LNCaP clone FGC (cell line): ENCODE data around the gene AQP7.
"Not testable (repeated sequence)": the region's sequence is repeated elsewhere in the genome, so short reads cannot be mapped to it uniquely, and the experiment has no call there.

Experiments
- DNase-seq: peaks from one replicate; pipeline ENCODE4 v3.0.0-alpha.2; 2011; ENCODE audit warnings: low read depth
- H3K4me3 ChIP-seq: 2 replicates; pipeline ENCODE4 v1.5.1; 2011; ENCODE audit warnings: mild to moderate bottlenecking, low read depth, low read length, control low read depth
- TF ChIP-seq, protein P1 (sequence below): IDR thresholded peaks from 2 replicates; pipeline ENCODE4 v1.5.1; 2012; ENCODE audit warnings: mild to moderate bottlenecking; ENCODE audit not compliant: control insufficient read depth, insufficient read depth; ENCODE audit errors: extremely low read depth

The AQP7 gene

GRCh38 chr9:33408087-33408486 lies 5.7 kb upstream of the AQP7 start:
- DNase-seq = no peak
- TF ChIP-seq, protein P1, sequence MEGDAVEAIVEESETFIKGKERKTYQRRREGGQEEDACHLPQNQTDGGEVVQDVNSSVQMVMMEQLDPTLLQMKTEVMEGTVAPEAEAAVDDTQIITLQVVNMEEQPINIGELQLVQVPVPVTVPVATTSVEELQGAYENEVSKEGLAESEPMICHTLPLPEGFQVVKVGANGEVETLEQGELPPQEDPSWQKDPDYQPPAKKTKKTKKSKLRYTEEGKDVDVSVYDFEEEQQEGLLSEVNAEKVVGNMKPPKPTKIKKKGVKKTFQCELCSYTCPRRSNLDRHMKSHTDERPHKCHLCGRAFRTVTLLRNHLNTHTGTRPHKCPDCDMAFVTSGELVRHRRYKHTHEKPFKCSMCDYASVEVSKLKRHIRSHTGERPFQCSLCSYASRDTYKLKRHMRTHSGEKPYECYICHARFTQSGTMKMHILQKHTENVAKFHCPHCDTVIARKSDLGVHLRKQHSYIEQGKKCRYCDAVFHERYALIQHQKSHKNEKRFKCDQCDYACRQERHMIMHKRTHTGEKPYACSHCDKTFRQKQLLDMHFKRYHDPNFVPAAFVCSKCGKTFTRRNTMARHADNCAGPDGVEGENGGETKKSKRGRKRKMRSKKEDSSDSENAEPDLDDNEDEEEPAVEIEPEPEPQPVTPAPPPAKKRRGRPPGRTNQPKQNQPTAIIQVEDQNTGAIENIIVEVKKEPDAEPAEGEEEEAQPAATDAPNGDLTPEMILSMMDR = no peak
- H3K4me3 ChIP-seq = no peak overlapping the region

DNA sequence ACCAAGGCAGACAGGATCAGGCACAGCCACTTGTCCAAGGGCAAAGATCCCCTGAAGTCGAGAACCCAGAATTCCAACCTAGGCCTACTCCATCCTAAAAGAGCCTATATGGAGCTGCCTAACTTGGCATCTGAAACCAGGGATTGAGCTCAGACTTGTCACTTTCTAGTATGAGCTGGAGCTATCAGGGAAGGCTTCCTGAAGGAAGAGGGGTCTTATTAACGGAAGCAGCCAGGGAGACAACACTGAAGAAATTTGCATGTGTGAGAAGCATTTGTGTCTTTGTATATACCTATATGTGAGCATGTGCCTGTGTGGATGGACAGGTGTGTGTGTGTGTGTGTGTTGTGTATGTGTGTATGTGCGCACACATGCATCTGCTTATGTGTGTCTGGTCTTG lies 4.7 kb upstream of the AQP7 start:
- no peak overlapping the region for H3K4me3 ChIP-seq
- no peak for DNase-seq
- TF ChIP-seq, protein P1 = no peak

DNA sequence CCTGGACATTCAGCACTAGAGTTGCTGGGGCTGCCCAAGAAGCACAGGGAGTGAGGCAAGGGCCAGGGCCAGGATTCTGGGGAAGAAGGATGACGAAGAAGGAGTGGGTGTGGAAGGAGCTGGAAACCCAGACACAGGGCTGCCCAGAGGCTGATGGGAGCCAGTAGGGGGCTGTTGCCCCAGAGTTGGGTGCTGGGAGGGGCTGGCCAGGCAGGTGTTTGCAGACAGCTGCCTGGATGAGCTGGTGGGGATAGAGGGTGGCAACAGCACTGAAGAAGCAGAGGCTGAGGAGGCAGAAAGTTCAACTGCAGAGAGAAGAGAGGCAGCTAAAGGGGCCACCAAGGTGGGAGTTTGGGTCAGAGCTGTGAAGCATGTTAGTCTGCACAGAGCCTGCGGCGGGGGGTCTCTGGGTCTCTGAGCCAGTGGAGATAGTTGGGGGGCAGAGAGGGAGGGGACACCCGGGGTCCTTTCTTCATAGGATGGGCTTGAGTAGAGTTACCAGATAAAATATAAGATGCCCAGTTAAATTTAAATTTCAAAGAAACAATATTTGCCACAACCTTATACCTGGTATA lies 2.5 kb upstream of the AQP7 start:
- DNase-seq = no peak
- H3K4me3 ChIP-seq = no peak overlapping the region
- TF ChIP-seq, protein P1 = no peak

DNA sequence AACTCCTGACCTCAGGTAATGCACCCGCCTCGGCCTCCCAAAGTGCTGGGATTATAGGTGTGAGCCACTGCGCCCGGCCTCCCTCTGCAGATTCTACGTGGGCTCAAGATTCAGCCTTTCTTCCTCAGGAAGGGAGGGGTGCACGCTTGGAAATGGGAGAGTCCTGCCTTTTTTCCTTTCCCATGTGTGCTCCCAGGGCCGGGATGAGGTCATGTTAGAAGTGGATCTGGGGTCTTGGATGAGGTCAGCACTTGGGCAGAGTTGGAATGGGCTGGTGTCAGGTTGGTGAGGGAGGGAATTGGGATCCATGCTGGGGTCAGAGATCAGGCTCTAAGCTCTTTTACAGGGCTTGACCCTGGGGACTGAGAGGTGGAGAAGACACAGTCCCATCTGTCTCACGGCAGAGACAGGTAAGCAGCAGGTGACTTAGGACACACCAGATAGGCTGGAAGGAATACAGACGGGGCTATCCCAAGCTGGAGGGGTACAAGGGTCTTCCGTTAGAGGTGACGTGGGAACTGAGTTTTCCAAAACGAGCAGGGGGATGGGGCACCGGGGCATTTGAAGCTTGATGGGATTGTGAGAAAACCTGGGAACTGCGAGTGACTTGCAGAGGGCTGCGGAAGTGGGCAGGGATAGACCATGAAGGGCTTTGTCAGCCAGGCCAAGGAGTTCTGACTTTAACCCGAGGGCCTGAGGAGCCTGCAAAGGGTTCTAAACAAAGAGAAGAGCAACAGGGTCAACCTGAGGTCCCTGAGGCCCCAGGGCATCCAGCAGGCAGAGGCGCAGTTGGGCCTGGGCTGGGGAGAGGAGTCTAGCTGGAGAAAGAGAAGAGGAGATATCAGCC lies 1.8 kb upstream of the AQP7 start:
- H3K4me3 ChIP-seq = no peak overlapping the region
- TF ChIP-seq, protein P1 = no peak
- no peak for DNase-seq

DNA sequence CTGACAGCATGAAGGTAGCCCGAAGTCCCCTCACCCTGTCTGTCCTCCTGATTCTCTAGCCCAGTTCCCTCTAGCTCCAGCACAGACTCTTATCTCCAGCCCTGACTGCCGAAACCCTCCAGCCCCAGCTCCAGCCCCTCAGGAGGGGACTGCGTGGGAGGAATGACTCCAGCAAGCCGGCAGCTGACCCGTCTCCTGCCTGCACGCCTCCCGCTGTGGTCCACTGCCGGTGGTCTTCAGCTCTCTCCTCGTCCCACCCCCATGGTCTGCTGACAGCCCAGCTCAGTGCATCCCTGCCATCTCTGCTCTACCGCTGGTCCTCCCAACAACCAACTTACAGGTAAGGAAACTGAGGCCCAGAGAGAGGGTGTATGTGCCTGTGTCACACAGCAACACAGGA lies 559 bp downstream of the AQP7 start:
- not testable (repeated sequence) for DNase-seq, H3K4me3 ChIP-seq

DNA sequence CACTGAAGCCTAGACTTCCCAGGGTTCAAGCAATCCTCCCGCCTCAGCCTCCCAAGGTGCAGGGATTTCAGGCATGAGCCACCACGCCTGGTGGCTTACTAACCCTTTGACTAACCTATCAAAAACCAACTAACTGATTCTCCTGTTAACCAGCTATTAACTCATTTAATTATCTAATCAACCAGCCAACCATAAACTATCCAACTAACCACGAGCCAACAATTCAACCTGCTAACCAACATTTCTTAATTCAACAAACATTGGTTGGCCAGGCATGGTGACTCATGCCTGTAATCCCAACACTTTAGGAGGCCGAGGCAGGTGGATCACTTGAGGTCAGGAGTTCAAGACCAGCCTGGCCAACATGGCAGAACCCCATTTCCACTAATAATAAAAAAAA lies 3.3 kb downstream of the AQP7 start:
- H3K4me3 ChIP-seq, DNase-seq: not testable (repeated sequence)

- DNase-seq, H3K4me3 ChIP-seq: not testable (repeated sequence)
Observed at GRCh38 chr9:33397801-33398200, 4.6 kb downstream of the AQP7 start.

DNA sequence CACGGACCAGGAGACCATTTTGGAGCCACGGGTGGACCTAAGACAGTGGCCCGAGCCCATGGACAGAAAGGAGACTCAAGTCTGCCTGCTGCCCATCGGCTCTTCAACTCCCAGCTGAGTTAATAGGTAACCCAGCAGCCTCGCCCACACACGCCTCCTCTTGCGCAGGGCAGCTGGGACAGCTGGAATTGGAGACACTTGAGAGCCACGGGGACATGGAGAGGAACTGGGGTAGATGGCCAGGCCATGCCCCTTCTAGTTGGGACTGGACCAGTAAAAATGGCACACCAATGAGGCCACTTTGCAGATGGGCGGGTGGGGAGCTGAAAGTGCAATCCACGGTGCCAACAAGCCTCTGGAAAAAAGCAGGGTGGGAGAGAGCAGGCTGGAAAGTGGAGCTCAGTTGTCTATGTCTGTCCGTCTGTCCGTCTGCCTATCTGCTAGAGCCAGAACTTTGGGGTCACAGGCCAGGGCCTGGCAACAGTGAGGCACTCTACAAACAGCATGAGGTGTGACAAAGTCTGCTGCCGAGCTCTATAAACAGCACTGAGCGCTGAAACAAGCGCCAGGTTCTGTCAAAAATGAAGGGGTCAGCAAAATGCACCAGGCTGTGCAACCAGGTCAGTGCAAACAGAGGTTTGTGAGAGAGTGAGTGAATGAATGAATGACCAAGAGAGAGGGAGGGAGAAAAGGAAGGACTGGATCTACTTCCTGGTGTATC lies 7.0 kb downstream of the AQP7 start:
- DNase-seq, H3K4me3 ChIP-seq: not testable (repeated sequence)

DNA sequence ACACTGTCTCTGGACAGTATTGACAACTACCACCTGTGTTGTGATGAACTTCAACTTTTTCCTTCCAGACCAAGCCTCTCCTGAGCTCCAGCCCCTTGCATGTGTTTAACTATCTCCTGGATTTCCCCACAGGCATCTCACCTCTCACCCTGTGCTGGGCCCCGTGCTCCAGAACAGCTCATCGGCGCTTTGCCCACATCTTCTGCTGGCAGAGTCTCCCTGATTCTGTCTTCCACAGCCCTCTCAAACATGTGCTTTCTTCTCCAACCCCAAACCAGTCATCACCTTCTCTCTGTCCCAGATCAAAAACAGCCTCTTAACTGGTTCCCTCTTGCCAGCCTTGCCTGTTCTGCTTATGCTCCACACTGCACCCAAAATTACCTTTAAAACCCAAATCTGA lies 8.4 kb downstream of the AQP7 start:
- not testable (repeated sequence) for H3K4me3 ChIP-seq, DNase-seq
